ENCODE results near the gene CTDSPL. TPM values are rescaled to one million over a fixed set of nuclear protein-coding genes. Genes with fewer than 3 reads are reported as not detected.

The CTDSPL gene
- total and polyA plus RNA-seq, 7 donors: 19.1 to 69.1 (median 46.3) TPM

DNA sequence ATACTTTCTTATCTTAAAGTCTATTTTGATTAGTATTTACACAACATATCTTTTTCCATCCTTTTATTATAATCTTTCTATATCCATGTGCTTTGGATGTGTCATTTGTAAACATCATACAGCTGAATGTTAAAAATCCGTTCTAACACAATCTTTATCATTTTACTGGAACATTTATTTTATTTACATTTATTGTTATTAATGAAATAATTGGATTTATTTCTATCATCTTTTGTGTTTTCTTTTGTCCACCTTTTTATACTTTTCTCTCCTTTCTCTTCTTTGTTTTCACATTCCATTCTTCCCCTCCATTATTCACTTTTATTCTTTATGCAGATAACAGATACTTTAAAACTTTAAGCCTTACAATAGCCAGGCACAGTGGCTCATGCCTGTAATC lies 34.7 kb upstream of the CTDSPL start:
- TF ChIP-seq POLR2AphosphoS5 (IDR thresholded peaks at IDR 0.05): no peak
- no peak for TF ChIP-seq EP300 (IDR thresholded peaks at IDR 0.05)
- no peak for TF ChIP-seq POLR2A (IDR thresholded peaks at IDR 0.05)
- TF ChIP-seq, protein P1, sequence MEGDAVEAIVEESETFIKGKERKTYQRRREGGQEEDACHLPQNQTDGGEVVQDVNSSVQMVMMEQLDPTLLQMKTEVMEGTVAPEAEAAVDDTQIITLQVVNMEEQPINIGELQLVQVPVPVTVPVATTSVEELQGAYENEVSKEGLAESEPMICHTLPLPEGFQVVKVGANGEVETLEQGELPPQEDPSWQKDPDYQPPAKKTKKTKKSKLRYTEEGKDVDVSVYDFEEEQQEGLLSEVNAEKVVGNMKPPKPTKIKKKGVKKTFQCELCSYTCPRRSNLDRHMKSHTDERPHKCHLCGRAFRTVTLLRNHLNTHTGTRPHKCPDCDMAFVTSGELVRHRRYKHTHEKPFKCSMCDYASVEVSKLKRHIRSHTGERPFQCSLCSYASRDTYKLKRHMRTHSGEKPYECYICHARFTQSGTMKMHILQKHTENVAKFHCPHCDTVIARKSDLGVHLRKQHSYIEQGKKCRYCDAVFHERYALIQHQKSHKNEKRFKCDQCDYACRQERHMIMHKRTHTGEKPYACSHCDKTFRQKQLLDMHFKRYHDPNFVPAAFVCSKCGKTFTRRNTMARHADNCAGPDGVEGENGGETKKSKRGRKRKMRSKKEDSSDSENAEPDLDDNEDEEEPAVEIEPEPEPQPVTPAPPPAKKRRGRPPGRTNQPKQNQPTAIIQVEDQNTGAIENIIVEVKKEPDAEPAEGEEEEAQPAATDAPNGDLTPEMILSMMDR (IDR thresholded peaks at IDR 0.05): no peak
- no peaks in the 10 kb centered on the region for H3K9me3 ChIP-seq
- intact Hi-C loops (cut with DNase I): no loop called here
- no peaks in the 10 kb centered on the region for H3K36me3 ChIP-seq
- peaks cover 0 to 43% (median 22%) of the 10 kb centered on the region in 4 donors for H3K4me1 ChIP-seq
- DNase-seq: no peak
- no peaks in the 10 kb centered on the region for H3K27me3 ChIP-seq
- no peak overlapping the region for H3K4me3 ChIP-seq
- WGBS, 2 donors: 81 to 85% methylated on average over 1 of the region's 1 CpG
- no peak overlapping the region for H3K27ac ChIP-seq

DNA sequence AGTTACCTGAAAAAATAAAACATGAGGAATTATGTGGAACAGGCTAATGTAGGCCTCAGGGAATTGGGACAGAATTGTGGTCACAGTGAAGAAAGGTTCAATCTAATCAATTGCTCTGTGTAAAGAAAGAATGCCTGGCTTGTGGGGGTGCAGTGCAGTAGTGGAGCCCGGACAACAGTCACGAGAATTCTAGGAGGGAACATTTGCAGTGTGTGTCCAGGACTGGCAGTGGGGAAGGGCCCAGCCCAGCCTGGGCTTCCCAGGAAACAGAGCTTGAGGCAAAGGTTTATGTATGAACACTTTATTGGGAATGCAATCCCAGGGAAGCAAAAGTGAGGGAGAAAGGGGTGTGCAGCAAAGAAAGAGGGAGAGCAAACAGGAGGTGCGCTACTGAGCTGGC lies 29.2 kb upstream of the CTDSPL start:
- H3K36me3 ChIP-seq: peaks cover 0 to 7% (median 0%) of the 10 kb centered on the region in 4 donors
- WGBS, 2 donors: 92% methylated on average over 3 of the region's 3 CpGs
- no peaks in the 10 kb centered on the region for H3K27me3 ChIP-seq
- H3K9me3 ChIP-seq: no peaks in the 10 kb centered on the region
- TF ChIP-seq, protein P1 (IDR thresholded peaks at IDR 0.05): no peak
- TF ChIP-seq POLR2A (IDR thresholded peaks at IDR 0.05): no peak
- no peak for TF ChIP-seq EP300 (IDR thresholded peaks at IDR 0.05)
- no peak for TF ChIP-seq POLR2AphosphoS5 (IDR thresholded peaks at IDR 0.05)
- no peaks in the 10 kb centered on the region for H3K4me1 ChIP-seq
- H3K4me3 ChIP-seq: no peak overlapping the region
- no peak for DNase-seq
- H3K27ac ChIP-seq: no peak overlapping the region
- intact Hi-C loops (cut with DNase I): no loop called here

DNA sequence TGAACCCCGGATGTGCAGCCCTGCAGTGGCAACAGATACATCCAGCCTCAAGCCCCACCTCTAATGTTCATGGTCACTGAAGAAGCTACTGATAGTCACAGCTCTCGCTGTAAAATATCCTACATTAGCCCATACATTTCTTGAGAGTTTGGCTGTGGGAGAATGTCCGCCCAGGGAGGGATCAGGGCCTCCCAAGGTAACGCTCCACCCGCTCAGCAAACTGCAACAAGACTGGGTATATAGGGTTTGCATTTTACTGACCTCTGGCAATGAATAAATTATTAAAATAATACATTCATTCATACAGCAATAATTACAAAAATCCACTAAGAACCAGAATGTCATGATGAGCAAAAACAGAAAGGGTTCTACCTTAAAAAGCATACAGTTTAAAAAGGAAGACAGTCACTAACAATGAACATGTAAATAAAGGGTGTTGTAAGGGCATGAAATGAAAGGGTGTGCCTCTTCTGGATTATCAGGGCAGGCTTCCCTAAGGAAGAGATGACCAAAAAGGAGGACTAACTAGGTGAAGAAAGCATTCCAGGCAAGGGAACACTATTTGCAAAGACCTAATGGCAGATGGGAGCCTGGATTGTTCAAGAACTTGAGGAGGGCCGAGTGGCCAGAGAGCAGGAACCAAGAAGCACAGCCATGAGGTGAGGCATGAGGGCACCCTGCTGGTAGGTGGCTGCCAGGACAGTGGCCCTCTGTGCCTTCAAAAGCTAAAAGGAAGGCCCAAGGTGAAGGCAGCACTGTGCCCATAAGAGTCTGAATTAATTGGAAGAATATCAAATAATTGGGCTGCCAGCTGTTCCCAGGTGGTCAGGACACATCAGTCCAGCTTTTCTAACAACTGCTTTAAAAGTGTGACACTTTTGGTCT lies 28.1 kb upstream of the CTDSPL start:
- 87 to 89% methylated on average over 6 of the region's 6 CpGs for WGBS, 2 donors
- H3K4me3 ChIP-seq: no peak overlapping the region
- peaks cover 0 to 8% (median 3%) of the 10 kb centered on the region in 4 donors for H3K36me3 ChIP-seq
- DNase-seq: no peak
- intact Hi-C loops (cut with DNase I): no loop called here
- TF ChIP-seq EP300 (IDR thresholded peaks at IDR 0.05): no peak
- no peak for TF ChIP-seq POLR2A (IDR thresholded peaks at IDR 0.05)
- TF ChIP-seq POLR2AphosphoS5 (IDR thresholded peaks at IDR 0.05): no peak
- TF ChIP-seq, protein P1 (IDR thresholded peaks at IDR 0.05): no peak
- H3K4me1 ChIP-seq: no peaks in the 10 kb centered on the region
- H3K27me3 ChIP-seq: no peaks in the 10 kb centered on the region
- H3K9me3 ChIP-seq: no peaks in the 10 kb centered on the region
- no peak overlapping the region for H3K27ac ChIP-seq

DNA sequence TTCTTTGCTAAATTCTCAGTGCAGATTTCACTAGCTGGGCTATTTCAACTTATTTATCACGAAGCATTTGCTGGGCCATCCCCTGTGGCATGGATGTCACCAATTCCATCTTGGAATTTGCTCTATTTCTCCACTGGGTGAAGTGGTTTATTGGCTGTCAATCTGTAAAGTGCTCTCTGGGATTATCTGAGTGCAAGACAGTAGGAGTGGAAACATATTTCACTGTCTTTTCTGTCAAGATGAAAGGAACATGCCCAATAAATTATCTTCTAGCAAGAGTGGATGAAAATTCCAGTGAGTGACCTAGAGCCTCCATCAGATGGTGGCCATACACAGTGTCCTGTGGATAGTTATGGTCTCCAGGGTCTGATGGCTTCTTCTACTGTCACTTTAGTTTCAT lies 25.1 kb upstream of the CTDSPL start:
- Histone ChIP-seq H3K9me3 (no peaks in the 10 kb centered on the region), H3K4me3 (no peak overlapping the region), H3K36me3 (peaks cover 0 to 8% (median 3%) of the 10 kb centered on the region in 4 donors), H3K4me1 (no peaks in the 10 kb centered on the region), H3K27ac (no peak overlapping the region), H3K27me3 (no peaks in the 10 kb centered on the region)
- TF ChIP-seq, protein P1 (IDR thresholded peaks at IDR 0.05): no peak
- TF ChIP-seq POLR2A (IDR thresholded peaks at IDR 0.05): no peak
- no peak for TF ChIP-seq POLR2AphosphoS5 (IDR thresholded peaks at IDR 0.05)
- TF ChIP-seq EP300 (IDR thresholded peaks at IDR 0.05): no peak
- 86 to 89% methylated on average over 1 of the region's 1 CpG for WGBS, 2 donors
- intact Hi-C loops (cut with DNase I): no loop called here
- no peak for DNase-seq

Measured in sigmoid colon (tissue), 7 donors.